Measurements from ENCODE around the gene ANXA5. TPM values are rescaled to one million over a fixed set of nuclear protein-coding genes. Genes with fewer than 3 reads are reported as not detected.
A peak's percentile ranks its signal among the peaks of the same experiment; 100 is the strongest.
"Not testable (repeated sequence)": the region's sequence is repeated elsewhere in the genome, so short reads cannot be mapped to it uniquely, and the experiment has no call there.

ANXA5 gene
- total RNA-seq: 10 to 100 TPM; 98.4 to 99.5 TPM

DNA sequence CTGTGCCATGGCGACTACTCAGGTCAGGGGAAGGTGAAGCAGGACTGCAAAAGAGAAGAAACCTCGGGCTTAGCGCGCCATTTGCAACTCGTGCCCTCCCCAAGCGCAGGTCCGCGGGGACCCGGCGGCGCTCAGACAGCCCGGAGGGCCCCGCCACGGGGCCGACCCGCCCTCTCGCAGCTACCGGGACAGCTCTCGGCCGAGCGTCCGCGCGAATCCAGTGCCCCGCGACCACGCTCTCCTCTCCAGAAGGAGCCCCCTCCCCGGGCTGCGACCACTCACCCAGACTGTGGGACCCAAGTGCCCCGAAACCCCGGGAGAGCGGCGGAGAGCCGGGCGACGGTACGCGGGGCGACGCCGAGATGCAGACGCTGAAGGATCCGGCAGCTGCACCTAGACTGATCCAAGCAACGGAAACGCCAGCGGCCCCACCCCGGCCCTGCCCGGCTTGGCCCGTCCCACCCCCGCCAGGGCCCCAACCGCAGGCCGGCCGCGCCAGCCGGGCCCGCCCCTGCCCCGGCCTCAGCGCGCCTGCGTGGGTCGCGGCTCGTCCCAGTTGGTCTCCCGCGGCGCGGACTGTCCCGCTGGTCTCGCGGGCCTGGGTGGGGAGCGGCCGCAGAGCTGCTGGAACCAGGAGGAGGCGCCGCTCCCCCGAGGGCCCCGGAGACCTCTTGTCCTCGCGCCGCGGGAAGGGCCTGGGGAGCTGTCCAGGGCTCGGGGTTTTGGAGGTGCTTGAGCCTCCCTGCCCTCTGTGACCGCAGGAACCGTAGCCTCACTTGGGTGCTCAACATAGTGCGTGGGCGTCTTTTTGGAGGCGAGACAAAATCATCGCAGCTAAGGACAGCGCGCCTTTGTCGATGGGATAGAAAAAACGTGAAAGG is at the start of gene ANXA5:
TSS of gene ANXA5 (minus strand) at position 400 of the 881 bp plus-strand sequence. CDS start at position 9, 391 bp downstream.
- peak; percentile 79 for DNase-seq
- Mint-ChIP-seq H3K9me3 (no peaks in the 10 kb centered on the region), H3K4me1 (ENCODE audit: low read depth) (peaks cover 11% of the 10 kb centered on the region), H3K4me3 (peak within 1 kb of the TSS; percentile 93), H3K27ac (peak within 1 kb of the TSS; percentile 91), H3K36me3 (ENCODE audit: low read depth) (peaks cover 2% of the 10 kb centered on the region), H3K27me3 (ENCODE audit: low read depth) (peaks cover 14% of the 10 kb centered on the region)
- CTCF ChIA-PET: interaction anchor here (0.7 to 1.5 kb wide), 4 partner anchors 15 to 207 kb away, joined by 3 to 4 read pairs (median 4); no protein-coding TSS in a partner anchor
- intact Hi-C loops (cut with micrococcal nuclease): loop anchor here (1.0 to 5.0 kb wide), 8 partner anchors 9 to 1631 kb away; partner anchors contain the start of genes BBS7, BLTP1, EXOSC9 and MAD2L1

DNA sequence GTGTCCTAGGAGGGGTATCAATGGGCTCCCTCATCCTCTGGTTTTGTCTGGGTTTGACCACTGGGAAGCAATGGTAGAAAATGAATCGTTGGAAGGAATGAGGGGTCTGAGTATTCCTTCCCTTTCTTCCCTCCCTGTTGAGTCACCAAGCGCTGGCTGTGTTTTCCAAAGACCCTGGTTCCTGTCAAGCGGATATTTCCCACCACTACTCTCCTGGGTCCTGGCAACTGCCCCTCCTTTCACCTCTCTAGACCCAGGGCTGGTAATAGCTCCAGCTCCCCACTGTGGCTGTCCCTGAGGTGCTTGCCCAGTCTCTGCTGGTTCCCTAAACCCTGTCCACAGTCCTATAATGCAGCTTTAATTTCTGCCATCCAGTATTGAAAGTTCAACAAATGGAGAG is 46.0 kb upstream of the ANXA5 start:
- DNase-seq: no peak
- CTCF ChIA-PET: no interaction called here
- intact Hi-C loops (cut with micrococcal nuclease): no loop called here
- Mint-ChIP-seq H3K27ac (no peak overlapping the region), H3K9me3 (no peaks in the 10 kb centered on the region), H3K4me1 (ENCODE audit: low read depth) (no peaks in the 10 kb centered on the region), H3K4me3 (no peak overlapping the region), H3K36me3 (ENCODE audit: low read depth) (no peaks in the 10 kb centered on the region), H3K27me3 (ENCODE audit: low read depth) (no peaks in the 10 kb centered on the region)

- no peak for DNase-seq
- CTCF ChIA-PET: no interaction called here
- intact Hi-C loops (cut with micrococcal nuclease): no loop called here
- Mint-ChIP-seq H3K36me3 (ENCODE audit: low read depth) (no peaks in the 10 kb centered on the region), H3K27me3 (ENCODE audit: low read depth) (no peaks in the 10 kb centered on the region), H3K9me3 (no peaks in the 10 kb centered on the region), H3K27ac (no peak overlapping the region), H3K4me3 (no peak overlapping the region), H3K4me1 (ENCODE audit: low read depth) (no peaks in the 10 kb centered on the region)
These were observed 45.0 kb upstream of the ANXA5 start for GRCh38 chr4:121741751-121742150.

DNA sequence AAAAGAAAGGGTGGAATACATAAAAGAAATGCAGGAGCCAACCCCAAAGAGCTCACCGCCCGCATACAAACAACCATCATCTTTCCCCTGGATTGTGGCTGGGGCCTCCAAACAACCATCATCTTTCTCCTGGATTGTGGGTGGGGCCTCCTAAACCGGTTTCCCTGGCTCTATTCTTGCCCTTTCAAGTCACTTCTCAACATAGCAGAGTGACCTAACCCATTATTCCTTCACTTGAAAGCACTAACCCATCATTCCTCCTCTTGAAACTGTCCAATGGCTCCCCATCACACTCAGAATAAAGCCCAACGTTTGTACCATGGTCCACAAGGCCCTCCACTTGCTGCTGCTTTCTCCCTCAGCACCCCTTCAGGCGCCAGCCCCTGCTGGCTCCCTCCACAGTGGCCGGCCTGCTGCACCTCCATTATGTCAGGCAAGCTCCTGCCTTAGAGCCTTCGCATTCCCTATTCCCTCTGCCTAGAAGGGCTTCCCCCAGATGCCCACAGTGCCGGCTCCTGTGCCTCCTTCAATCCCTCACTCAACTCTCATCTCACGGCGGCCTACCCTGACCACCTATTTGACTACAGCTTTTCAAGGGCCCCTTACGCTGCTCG is 44.1 kb upstream of the ANXA5 start:
- Mint-ChIP-seq H3K9me3 (no peaks in the 10 kb centered on the region), H3K27ac (no peak overlapping the region), H3K27me3 (ENCODE audit: low read depth) (no peaks in the 10 kb centered on the region), H3K36me3 (ENCODE audit: low read depth) (no peaks in the 10 kb centered on the region), H3K4me1 (ENCODE audit: low read depth) (no peaks in the 10 kb centered on the region), H3K4me3 (no peak overlapping the region)
- intact Hi-C loops (cut with micrococcal nuclease): no loop called here
- no peak for DNase-seq
- CTCF ChIA-PET: no interaction called here

GRCh38 chr4:121739575-121739974 is 42.8 kb upstream of the ANXA5 start:
- CTCF ChIA-PET: no interaction called here
- no peaks in the 10 kb centered on the region for H3K9me3 Mint-ChIP-seq
- DNase-seq: no peak
- no peak overlapping the region for H3K27ac Mint-ChIP-seq
- intact Hi-C loops (cut with micrococcal nuclease): no loop called here
- H3K36me3 Mint-ChIP-seq (ENCODE audit: low read depth): no peaks in the 10 kb centered on the region
- no peak overlapping the region for H3K4me3 Mint-ChIP-seq
- no peaks in the 10 kb centered on the region for H3K27me3 Mint-ChIP-seq (ENCODE audit: low read depth)
- no peaks in the 10 kb centered on the region for H3K4me1 Mint-ChIP-seq (ENCODE audit: low read depth)

GRCh38 chr4:121738780-121739535 is 42.2 kb upstream of the ANXA5 start:
- no peaks in the 10 kb centered on the region for H3K4me1 Mint-ChIP-seq (ENCODE audit: low read depth)
- CTCF ChIA-PET: no interaction called here
- H3K4me3 Mint-ChIP-seq: no peak overlapping the region
- DNase-seq: no peak
- H3K27ac Mint-ChIP-seq: no peak overlapping the region
- no peaks in the 10 kb centered on the region for H3K36me3 Mint-ChIP-seq (ENCODE audit: low read depth)
- no peaks in the 10 kb centered on the region for H3K9me3 Mint-ChIP-seq
- H3K27me3 Mint-ChIP-seq (ENCODE audit: low read depth): no peaks in the 10 kb centered on the region
- intact Hi-C loops (cut with micrococcal nuclease): no loop called here

DNA sequence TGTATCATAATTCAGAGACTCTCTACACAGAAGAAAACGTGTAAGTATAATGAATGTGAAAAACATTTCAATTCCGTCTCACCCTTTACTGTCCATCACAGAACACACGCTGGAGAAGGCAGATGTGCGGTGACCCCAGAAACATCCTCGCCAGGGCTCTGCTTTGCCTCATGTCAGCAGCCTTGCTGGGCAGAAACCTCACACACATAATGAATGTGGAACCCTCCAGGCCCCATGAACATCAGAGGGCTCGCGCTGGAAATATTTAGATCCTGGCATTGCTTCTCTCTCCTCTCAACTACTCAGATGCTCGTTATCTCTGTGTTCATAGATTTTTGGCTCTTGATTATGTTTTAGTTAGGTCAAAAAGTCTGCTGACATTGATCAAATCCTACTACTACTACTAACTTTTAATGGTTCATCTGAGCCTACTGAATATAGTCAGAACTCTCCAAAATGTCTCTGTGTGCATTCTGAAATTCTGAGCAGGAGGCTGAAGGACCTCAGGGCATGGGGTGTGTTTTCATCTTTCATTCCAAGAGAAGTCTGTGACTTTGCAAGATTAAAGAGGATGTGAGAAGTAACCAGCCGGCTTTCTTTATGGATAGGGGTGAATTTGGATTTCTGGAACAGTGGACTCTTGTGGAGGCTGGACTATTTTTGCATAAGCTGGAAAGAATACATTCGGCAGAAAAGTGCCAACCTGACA is 41.2 kb upstream of the ANXA5 start:
- DNase-seq: no peak
- intact Hi-C loops (cut with micrococcal nuclease): no loop called here

GRCh38 chr4:121736735-121737351 is 40.1 kb upstream of the ANXA5 start:
- CTCF ChIA-PET: interaction anchor here (0.6 to 1.7 kb wide), 7 partner anchors 12 to 423 kb away, joined by 3 to 5 read pairs (median 3); no protein-coding TSS in a partner anchor
- no peak overlapping the region for H3K27ac Mint-ChIP-seq
- H3K4me3 Mint-ChIP-seq: no peak overlapping the region
- no peaks in the 10 kb centered on the region for H3K36me3 Mint-ChIP-seq (ENCODE audit: low read depth)
- intact Hi-C loops (cut with micrococcal nuclease): loop anchor here (1.0 kb wide), 1 partner anchor 275 kb away; no protein-coding TSS in a partner anchor
- no peaks in the 10 kb centered on the region for H3K9me3 Mint-ChIP-seq
- DNase-seq: peak; percentile 44
- H3K4me1 Mint-ChIP-seq (ENCODE audit: low read depth): no peaks in the 10 kb centered on the region
- no peaks in the 10 kb centered on the region for H3K27me3 Mint-ChIP-seq (ENCODE audit: low read depth)

More for the DNA sequence above, 41.2 kb upstream of the ANXA5 start:
- Mint-ChIP-seq H3K27me3 (ENCODE audit: low read depth) (no peaks in the 10 kb centered on the region), H3K27ac (no peak overlapping the region), H3K36me3 (ENCODE audit: low read depth) (no peaks in the 10 kb centered on the region), H3K4me1 (ENCODE audit: low read depth) (no peaks in the 10 kb centered on the region), H3K9me3 (no peaks in the 10 kb centered on the region), H3K4me3 (no peak overlapping the region)
- CTCF ChIA-PET: interaction anchor here (0.6 to 1.4 kb wide), 3 partner anchors 19 to 275 kb away, joined by 3 to 5 read pairs (median 4); no protein-coding TSS in a partner anchor

DNA sequence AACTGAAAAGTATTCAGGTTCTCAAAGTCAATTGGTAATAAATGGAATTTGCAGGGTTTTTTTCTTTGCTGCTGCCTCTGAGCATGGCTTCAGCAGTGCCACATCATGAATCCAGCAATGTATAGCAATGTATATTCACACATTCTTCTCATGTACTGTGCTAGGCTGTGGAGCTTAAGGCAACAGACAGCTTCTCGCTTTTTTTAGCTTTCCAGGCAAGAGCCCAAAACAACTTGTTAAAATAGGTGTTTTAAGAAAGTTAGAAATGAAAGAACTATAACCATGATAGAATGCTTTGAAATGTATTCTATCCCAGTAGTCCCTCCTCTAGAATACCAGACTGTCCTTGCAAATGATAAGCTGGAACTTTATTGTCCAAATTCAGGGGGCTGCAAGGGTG is 37.8 kb upstream of the ANXA5 start:
- no peaks in the 10 kb centered on the region for H3K9me3 Mint-ChIP-seq
- no peaks in the 10 kb centered on the region for H3K4me1 Mint-ChIP-seq (ENCODE audit: low read depth)
- CTCF ChIA-PET: no interaction called here
- no peaks in the 10 kb centered on the region for H3K36me3 Mint-ChIP-seq (ENCODE audit: low read depth)
- no peak overlapping the region for H3K27ac Mint-ChIP-seq
- no peak overlapping the region for H3K4me3 Mint-ChIP-seq
- intact Hi-C loops (cut with micrococcal nuclease): no loop called here
- DNase-seq: no peak
- no peaks in the 10 kb centered on the region for H3K27me3 Mint-ChIP-seq (ENCODE audit: low read depth)

DNA sequence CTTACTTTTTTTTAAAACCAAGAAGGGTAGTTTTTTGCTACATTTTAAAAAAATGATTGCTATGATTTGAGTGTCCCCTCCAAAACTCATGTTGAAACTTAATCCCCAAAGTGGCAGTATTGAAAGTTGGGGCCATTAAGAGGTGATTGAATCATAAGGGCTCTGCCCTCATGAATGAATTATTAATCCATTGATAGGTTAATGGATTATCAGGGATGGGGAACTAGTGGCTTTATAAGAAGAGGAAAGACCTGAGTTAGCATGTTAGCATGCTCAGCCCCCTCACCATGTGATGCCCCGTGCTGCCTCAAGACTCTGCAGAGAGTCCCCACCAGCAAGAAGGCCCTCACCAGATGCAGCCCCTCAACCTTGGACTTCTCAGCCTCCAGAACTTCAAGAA is 37.2 kb upstream of the ANXA5 start:
- no peak overlapping the region for H3K27ac Mint-ChIP-seq
- no peaks in the 10 kb centered on the region for H3K36me3 Mint-ChIP-seq (ENCODE audit: low read depth)
- intact Hi-C loops (cut with micrococcal nuclease): no loop called here
- H3K4me3 Mint-ChIP-seq: no peak overlapping the region
- no peaks in the 10 kb centered on the region for H3K4me1 Mint-ChIP-seq (ENCODE audit: low read depth)
- H3K27me3 Mint-ChIP-seq (ENCODE audit: low read depth): no peaks in the 10 kb centered on the region
- no peak for DNase-seq
- CTCF ChIA-PET: no interaction called here
- no peaks in the 10 kb centered on the region for H3K9me3 Mint-ChIP-seq

DNA sequence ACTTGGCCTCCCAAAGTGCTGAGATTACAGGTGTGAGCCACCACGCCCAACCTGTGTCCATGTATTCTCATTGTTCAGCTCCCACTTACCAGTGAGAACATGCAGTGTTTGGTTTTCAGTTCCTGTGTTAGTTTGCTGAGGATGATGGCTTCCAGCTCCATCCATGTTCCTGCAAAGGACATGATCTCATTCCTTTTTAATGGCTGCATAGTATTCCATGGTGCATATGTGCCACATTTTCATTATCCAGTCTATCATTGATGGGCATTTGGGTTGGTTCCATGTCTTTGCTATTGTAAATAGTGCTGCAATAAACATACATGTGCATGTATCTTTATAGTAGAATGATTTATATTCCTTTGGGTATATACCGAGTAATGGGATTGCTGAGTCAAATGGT is 33.0 kb upstream of the ANXA5 start:
- CTCF ChIA-PET; DNase-seq; intact Hi-C loops (cut with micrococcal nuclease); H3K9me3 Mint-ChIP-seq; H3K36me3 Mint-ChIP-seq (ENCODE audit: low read depth); H3K4me1 Mint-ChIP-seq (ENCODE audit: low read depth); H3K27me3 Mint-ChIP-seq (ENCODE audit: low read depth); H3K4me3 Mint-ChIP-seq; H3K27ac Mint-ChIP-seq: not testable (repeated sequence)
